HG03139 (cell line): ENCODE results near the gene AIMP1.

Experiments
- ATAC-seq: cut with Tn5 transposase; IDR thresholded peaks from one replicate; pipeline ENCODE4 v1.9.1; 2021; ENCODE audit not compliant: unreplicated experiment

The AIMP1 gene

GRCh38 chr4:106315968-106316772 lies at the start of gene AIMP1, which contains the start of gene TBCK:
Gene AIMP1, plus strand, starts transcription at chr4:106316550. Its CDS starts 8,460 bp downstream, at chr4:106325010.
Gene TBCK, minus strand, starts transcription at chr4:106316209. Its CDS starts 7,249 bp downstream, at chr4:106308960.
- ATAC-seq: peak; percentile 85

GRCh38 chr4:106268786-106269185 lies 47.6 kb upstream of the AIMP1 start:
- no peak for ATAC-seq

- no peak for ATAC-seq
Observed at GRCh38 chr4:106269711-106270110, 46.6 kb upstream of the AIMP1 start.

GRCh38 chr4:106270736-106271135 lies 45.6 kb upstream of the AIMP1 start:
- ATAC-seq: no peak

- no peak for ATAC-seq
Observed at GRCh38 chr4:106273831-106274230, 42.5 kb upstream of the AIMP1 start.

- ATAC-seq: no peak
Observed at GRCh38 chr4:106277140-106277675, 39.1 kb upstream of the AIMP1 start.

GRCh38 chr4:106284227-106284626 lies 32.1 kb upstream of the AIMP1 start:
- ATAC-seq: no peak

- ATAC-seq: no peak
Observed at GRCh38 chr4:106286611-106287010, 29.7 kb upstream of the AIMP1 start.

GRCh38 chr4:106287353-106287969 lies 28.9 kb upstream of the AIMP1 start:
- no peak for ATAC-seq

- ATAC-seq: no peak
Observed at GRCh38 chr4:106289737-106290136, 26.6 kb upstream of the AIMP1 start.

GRCh38 chr4:106291678-106292077 lies 24.7 kb upstream of the AIMP1 start:
- no peak for ATAC-seq

GRCh38 chr4:106294062-106294461 lies 22.3 kb upstream of the AIMP1 start:
- ATAC-seq: no peak

GRCh38 chr4:106297245-106298035 lies 18.9 kb upstream of the AIMP1 start:
- ATAC-seq: no peak

GRCh38 chr4:106299977-106300376 lies 16.4 kb upstream of the AIMP1 start:
- no peak for ATAC-seq

- ATAC-seq: no peak
Observed at GRCh38 chr4:106301393-106302061, 14.8 kb upstream of the AIMP1 start.

- ATAC-seq: no peak
Observed at GRCh38 chr4:106302062-106302438, 14.3 kb upstream of the AIMP1 start.

GRCh38 chr4:106303548-106304281 lies 12.6 kb upstream of the AIMP1 start:
- ATAC-seq: no peak

GRCh38 chr4:106304632-106305031 lies 11.7 kb upstream of the AIMP1 start:
- ATAC-seq: no peak

- no peak for ATAC-seq
Observed at GRCh38 chr4:106305435-106306055, 10.8 kb upstream of the AIMP1 start.

- no peak for ATAC-seq
Observed at GRCh38 chr4:106306561-106306960, 9.8 kb upstream of the AIMP1 start.
